ENCODE data around the gene HAUS8.

GRCh38 chr19:17023805-17024204 lies 51.4 kb downstream of the HAUS8 start:
- no peak for TF ChIP-seq CTCF (conservative IDR thresholded peaks at IDR 0.05; ENCODE audit: low read length)
- no peak for TF ChIP-seq EZH2phosphoT487 (IDR thresholded peaks at IDR 0.05; ENCODE audit: borderline replicate concordance, low read depth, low read length)
